Measurements from ENCODE around the gene TMEM233.

Gene TMEM233

GRCh38 chr12:119593578-119594398 is at the start of gene TMEM233:
TMEM233 (plus strand) TSS chr12:119593774; CDS start chr12:119593849, 75 bp downstream.
- TF ChIP-seq GLIS3 (CRISPR knock-in tag; IDR thresholded peaks at IDR 0.05) (no peak), ZFP3 (CRISPR knock-in tag; IDR thresholded peaks at IDR 0.05) (no peak), BACH2 (CRISPR knock-in tag; IDR thresholded peaks at IDR 0.05; ENCODE audit: borderline replicate concordance) (no peak), ESRRG (CRISPR knock-in tag; IDR thresholded peaks at IDR 0.05) (no peak), PPARA (CRISPR knock-in tag; IDR thresholded peaks at IDR 0.05; ENCODE audit: borderline replicate concordance) (no peak), ZFP30 (CRISPR knock-in tag; IDR thresholded peaks at IDR 0.05) (no peak), CSRNP3 (CRISPR knock-in tag; IDR thresholded peaks at IDR 0.05) (no peak), OSR1 (CRISPR knock-in tag; IDR thresholded peaks at IDR 0.05) (no peak), CREB5 (CRISPR knock-in tag; IDR thresholded peaks at IDR 0.05; ENCODE audit: low read depth) (no peak), TOX (CRISPR knock-in tag; IDR thresholded peaks at IDR 0.05; ENCODE audit: borderline replicate concordance) (no peak), TCF4 (CRISPR knock-in tag; IDR thresholded peaks at IDR 0.05; ENCODE audit: borderline replicate concordance) (no peak), ZNF70 (CRISPR knock-in tag; IDR thresholded peaks at IDR 0.05) (no peak), ZNF8 (CRISPR knock-in tag; IDR thresholded peaks at IDR 0.05) (no peak), ZC3H10 (CRISPR knock-in tag; IDR thresholded peaks at IDR 0.05) (no peak), ARNTL (CRISPR knock-in tag; IDR thresholded peaks at IDR 0.05; ENCODE audit: borderline replicate concordance, low read depth) (no peak), ZNF565 (CRISPR knock-in tag; conservative IDR thresholded peaks at IDR 0.05; ENCODE audit: low read depth) (no peak), ISL1 (CRISPR knock-in tag; IDR thresholded peaks at IDR 0.05) (no peak)
- TF ChIP-seq, protein P1, sequence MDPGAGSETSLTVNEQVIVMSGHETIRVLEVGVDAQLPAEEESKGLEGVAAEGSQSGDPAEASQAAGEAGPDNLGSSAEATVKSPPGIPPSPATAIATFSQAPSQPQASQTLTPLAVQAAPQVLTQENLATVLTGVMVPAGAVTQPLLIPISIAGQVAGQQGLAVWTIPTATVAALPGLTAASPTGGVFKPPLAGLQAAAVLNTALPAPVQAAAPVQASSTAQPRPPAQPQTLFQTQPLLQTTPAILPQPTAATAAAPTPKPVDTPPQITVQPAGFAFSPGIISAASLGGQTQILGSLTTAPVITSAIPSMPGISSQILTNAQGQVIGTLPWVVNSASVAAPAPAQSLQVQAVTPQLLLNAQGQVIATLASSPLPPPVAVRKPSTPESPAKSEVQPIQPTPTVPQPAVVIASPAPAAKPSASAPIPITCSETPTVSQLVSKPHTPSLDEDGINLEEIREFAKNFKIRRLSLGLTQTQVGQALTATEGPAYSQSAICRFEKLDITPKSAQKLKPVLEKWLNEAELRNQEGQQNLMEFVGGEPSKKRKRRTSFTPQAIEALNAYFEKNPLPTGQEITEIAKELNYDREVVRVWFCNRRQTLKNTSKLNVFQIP (CRISPR knock-in tag; IDR thresholded peaks at IDR 0.05; ENCODE audit: borderline replicate concordance, low read depth), result no peak
- TF ChIP-seq, protein P2, sequence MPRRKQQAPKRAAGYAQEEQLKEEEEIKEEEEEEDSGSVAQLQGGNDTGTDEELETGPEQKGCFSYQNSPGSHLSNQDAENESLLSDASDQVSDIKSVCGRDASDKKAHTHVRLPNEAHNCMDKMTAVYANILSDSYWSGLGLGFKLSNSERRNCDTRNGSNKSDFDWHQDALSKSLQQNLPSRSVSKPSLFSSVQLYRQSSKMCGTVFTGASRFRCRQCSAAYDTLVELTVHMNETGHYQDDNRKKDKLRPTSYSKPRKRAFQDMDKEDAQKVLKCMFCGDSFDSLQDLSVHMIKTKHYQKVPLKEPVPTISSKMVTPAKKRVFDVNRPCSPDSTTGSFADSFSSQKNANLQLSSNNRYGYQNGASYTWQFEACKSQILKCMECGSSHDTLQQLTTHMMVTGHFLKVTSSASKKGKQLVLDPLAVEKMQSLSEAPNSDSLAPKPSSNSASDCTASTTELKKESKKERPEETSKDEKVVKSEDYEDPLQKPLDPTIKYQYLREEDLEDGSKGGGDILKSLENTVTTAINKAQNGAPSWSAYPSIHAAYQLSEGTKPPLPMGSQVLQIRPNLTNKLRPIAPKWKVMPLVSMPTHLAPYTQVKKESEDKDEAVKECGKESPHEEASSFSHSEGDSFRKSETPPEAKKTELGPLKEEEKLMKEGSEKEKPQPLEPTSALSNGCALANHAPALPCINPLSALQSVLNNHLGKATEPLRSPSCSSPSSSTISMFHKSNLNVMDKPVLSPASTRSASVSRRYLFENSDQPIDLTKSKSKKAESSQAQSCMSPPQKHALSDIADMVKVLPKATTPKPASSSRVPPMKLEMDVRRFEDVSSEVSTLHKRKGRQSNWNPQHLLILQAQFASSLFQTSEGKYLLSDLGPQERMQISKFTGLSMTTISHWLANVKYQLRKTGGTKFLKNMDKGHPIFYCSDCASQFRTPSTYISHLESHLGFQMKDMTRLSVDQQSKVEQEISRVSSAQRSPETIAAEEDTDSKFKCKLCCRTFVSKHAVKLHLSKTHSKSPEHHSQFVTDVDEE (CRISPR knock-in tag; IDR thresholded peaks at IDR 0.05), result no peak
- TF ChIP-seq, protein P3, sequence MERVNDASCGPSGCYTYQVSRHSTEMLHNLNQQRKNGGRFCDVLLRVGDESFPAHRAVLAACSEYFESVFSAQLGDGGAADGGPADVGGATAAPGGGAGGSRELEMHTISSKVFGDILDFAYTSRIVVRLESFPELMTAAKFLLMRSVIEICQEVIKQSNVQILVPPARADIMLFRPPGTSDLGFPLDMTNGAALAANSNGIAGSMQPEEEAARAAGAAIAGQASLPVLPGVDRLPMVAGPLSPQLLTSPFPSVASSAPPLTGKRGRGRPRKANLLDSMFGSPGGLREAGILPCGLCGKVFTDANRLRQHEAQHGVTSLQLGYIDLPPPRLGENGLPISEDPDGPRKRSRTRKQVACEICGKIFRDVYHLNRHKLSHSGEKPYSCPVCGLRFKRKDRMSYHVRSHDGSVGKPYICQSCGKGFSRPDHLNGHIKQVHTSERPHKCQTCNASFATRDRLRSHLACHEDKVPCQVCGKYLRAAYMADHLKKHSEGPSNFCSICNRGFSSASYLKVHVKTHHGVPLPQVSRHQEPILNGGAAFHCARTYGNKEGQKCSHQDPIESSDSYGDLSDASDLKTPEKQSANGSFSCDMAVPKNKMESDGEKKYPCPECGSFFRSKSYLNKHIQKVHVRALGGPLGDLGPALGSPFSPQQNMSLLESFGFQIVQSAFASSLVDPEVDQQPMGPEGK (CRISPR knock-in tag; IDR thresholded peaks at IDR 0.05; ENCODE audit: borderline replicate concordance), result no peak
- ATAC-seq, result peak; percentile 67

GRCh38 chr12:119544765-119545625 is 48.6 kb upstream of the TMEM233 start:
- TF ChIP-seq GLIS3 (CRISPR knock-in tag; IDR thresholded peaks at IDR 0.05) (no peak), RARB (CRISPR knock-in tag; IDR thresholded peaks at IDR 0.05) (no peak), TOX (CRISPR knock-in tag; IDR thresholded peaks at IDR 0.05; ENCODE audit: borderline replicate concordance) (no peak)
- TF ChIP-seq, protein P1 (CRISPR knock-in tag; IDR thresholded peaks at IDR 0.05; ENCODE audit: borderline replicate concordance, low read depth), result no peak
- TF ChIP-seq, protein P3 (CRISPR knock-in tag; IDR thresholded peaks at IDR 0.05; ENCODE audit: borderline replicate concordance), result no peak
- peak; percentile 88 for ATAC-seq
